Measurements from ENCODE around the gene CDC37L1.

- TF ChIP-seq CTCF (IDR thresholded peaks at IDR 0.05) (no peak), POLR2A (IDR thresholded peaks at IDR 0.05) (no peak)
Measured at GRCh38 chr9:4743131-4743875, 63.9 kb downstream of the CDC37L1 start.
